ENCODE data around the gene MS4A10. TPM values are rescaled to one million over a fixed set of nuclear protein-coding genes. Genes with fewer than 3 reads are reported as not detected.

Gene MS4A10
- polyA plus RNA-seq, 1 donor (not counting 4 experiments of a cell fraction or from before 2014, with no cell fraction given), result not detected

- Histone ChIP-seq H3K4me2 (ENCODE audit: control insufficient read depth, extremely low read depth, insufficient read depth, low read depth, low read length) (no peak overlapping the region), H3K79me2 (ENCODE audit: control insufficient read depth, insufficient read depth, low read length) (no peaks in the 10 kb centered on the region), H3K9ac (ENCODE audit: control insufficient read depth, extremely low read depth, insufficient read depth, low read length) (no peak overlapping the region), H3K27ac (ENCODE audit: control insufficient read depth, insufficient read depth, low read length) (no peak overlapping the region), H3K4me1 (ENCODE audit: control insufficient read depth, extremely low read depth, insufficient read depth, low read length) (no peaks in the 10 kb centered on the region), H3K27me3 (ENCODE audit: control insufficient read depth, extremely low read depth, insufficient read depth, low read length) (peaks cover 3% of the 10 kb centered on the region), H3K4me3 (ENCODE audit: control insufficient read depth in 2 of 3, extremely low read depth in 1 of 3, insufficient read depth in 2 of 3, low read depth in 1 of 3, low read length in 3 of 3) (no peak overlapping the region), H4K20me1 (ENCODE audit: control insufficient read depth, extremely low read depth, insufficient read depth, low read length) (no peaks in the 10 kb centered on the region), H2AFZ (ENCODE audit: control insufficient read depth, low read length) (no peak overlapping the region), H3K9me1 (ENCODE audit: control insufficient read depth, extremely low read depth, insufficient read depth, low read length) (no peaks in the 10 kb centered on the region), H3K36me3 (ENCODE audit: control insufficient read depth in 2 of 2, extremely low read depth in 1 of 2, insufficient read depth in 2 of 2, low read length in 2 of 2) (no peaks in the 10 kb centered on the region), H3K9me3 (ENCODE audit: control insufficient read depth, low read depth, low read length) (peaks cover 3% of the 10 kb centered on the region)
- DNase-seq (ENCODE audit: low read depth, low spot score) (no peak), FAIRE-seq (no peak)
- no peak for TF ChIP-seq CTCF (optimal IDR thresholded peaks at IDR 0.05 in 1 of 3, IDR thresholded peaks at IDR 0.05 in 1 of 3, conservative IDR thresholded peaks at IDR 0.05 in 1 of 3; ENCODE audit: extremely low read depth in 1 of 3, insufficient read depth in 2 of 3, low read length in 3 of 3)
- no peak for TF ChIP-seq EZH2 (IDR thresholded peaks at IDR 0.05; ENCODE audit: low read length)
- dilution Hi-C loops (cut with MboI; ENCODE audit: extremely low pct_ligation_motif_present, low sequenced_read_pairs), result no loop called here
Observed at GRCh38 chr11:60788401-60789125, 3.4 kb downstream of the MS4A10 start.

- Histone ChIP-seq H3K4me2 (ENCODE audit: control insufficient read depth, extremely low read depth, insufficient read depth, low read depth, low read length) (no peak overlapping the region), H3K27ac (ENCODE audit: control insufficient read depth, insufficient read depth, low read length) (no peak overlapping the region), H4K20me1 (ENCODE audit: control insufficient read depth, extremely low read depth, insufficient read depth, low read length) (no peaks in the 10 kb centered on the region), H3K4me3 (ENCODE audit: control insufficient read depth in 2 of 3, extremely low read depth in 1 of 3, insufficient read depth in 2 of 3, low read depth in 1 of 3, low read length in 3 of 3) (no peak overlapping the region), H3K4me1 (ENCODE audit: control insufficient read depth, extremely low read depth, insufficient read depth, low read length) (no peaks in the 10 kb centered on the region), H3K9me3 (ENCODE audit: control insufficient read depth, low read depth, low read length) (peaks cover 3% of the 10 kb centered on the region), H3K79me2 (ENCODE audit: control insufficient read depth, insufficient read depth, low read length) (no peaks in the 10 kb centered on the region), H3K9ac (ENCODE audit: control insufficient read depth, extremely low read depth, insufficient read depth, low read length) (no peak overlapping the region), H3K27me3 (ENCODE audit: control insufficient read depth, extremely low read depth, insufficient read depth, low read length) (no peaks in the 10 kb centered on the region), H2AFZ (ENCODE audit: control insufficient read depth, low read length) (no peak overlapping the region), H3K9me1 (ENCODE audit: control insufficient read depth, extremely low read depth, insufficient read depth, low read length) (no peaks in the 10 kb centered on the region), H3K36me3 (ENCODE audit: control insufficient read depth in 2 of 2, extremely low read depth in 1 of 2, insufficient read depth in 2 of 2, low read length in 2 of 2) (no peaks in the 10 kb centered on the region)
- dilution Hi-C loops (cut with MboI; ENCODE audit: extremely low pct_ligation_motif_present, low sequenced_read_pairs), result no loop called here
- TF ChIP-seq CTCF (optimal IDR thresholded peaks at IDR 0.05 in 1 of 3, IDR thresholded peaks at IDR 0.05 in 1 of 3, conservative IDR thresholded peaks at IDR 0.05 in 1 of 3; ENCODE audit: extremely low read depth in 1 of 3, insufficient read depth in 2 of 3, low read length in 3 of 3) (no peak), EZH2 (IDR thresholded peaks at IDR 0.05; ENCODE audit: low read length) (no peak)
- DNase-seq (ENCODE audit: low read depth, low spot score) (no peak), FAIRE-seq (no peak)
Observed at GRCh38 chr11:60790726-60791125, 5.6 kb downstream of the MS4A10 start.
